CD4-positive, alpha-beta T cell treated with Interferon alpha-2 for 1 hour (primary cell): ENCODE results near the gene LRRC74A.

ENCODE experiments used
- DNase-seq, 2 donors: peaks; one replicate each; pipeline ENCODE4 v3.0.0-alpha.2; 2020 to 2022

Gene LRRC74A

DNA sequence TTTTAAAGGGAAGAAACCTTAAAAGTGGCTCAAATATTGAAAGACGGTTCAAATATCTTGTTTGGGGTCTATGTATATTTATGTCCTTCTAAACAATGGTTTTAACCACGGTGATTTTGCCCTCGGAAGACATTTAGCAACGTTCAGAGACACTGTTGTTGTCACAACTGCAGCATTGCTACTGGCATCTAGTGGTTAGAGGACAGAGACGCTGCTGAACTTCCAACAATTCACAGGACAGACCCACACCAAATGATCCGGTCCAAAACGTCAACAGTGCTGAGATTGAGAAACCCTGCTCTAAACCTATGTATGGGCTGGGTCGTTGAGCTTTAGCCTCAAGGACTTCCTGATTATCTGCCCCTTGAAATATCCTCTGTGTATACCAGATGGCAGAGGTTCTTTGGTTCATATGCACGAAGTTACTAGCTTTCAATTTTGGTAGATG lies 15.2 kb upstream of the LRRC74A start:
- peak; percentile 16 to 45 for DNase-seq

DNA sequence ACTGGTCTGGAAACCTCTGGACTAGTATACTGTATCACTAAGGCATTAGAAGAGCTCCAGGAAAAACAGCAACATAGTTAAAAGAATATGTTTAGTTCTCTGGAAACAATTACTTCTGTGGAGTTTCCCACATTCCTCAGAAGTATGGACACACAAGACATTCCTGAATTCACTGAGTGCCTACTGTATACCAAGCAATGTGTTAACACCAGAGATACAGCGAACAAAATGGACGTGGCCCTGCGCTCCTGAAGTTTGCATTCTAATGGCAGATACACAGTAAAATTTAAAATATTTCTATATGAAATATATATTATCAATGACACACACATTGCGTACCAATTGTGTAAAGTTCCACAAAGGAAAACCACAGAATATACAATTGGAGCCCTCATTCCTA lies 14.6 kb upstream of the LRRC74A start:
- no peak for DNase-seq

DNA sequence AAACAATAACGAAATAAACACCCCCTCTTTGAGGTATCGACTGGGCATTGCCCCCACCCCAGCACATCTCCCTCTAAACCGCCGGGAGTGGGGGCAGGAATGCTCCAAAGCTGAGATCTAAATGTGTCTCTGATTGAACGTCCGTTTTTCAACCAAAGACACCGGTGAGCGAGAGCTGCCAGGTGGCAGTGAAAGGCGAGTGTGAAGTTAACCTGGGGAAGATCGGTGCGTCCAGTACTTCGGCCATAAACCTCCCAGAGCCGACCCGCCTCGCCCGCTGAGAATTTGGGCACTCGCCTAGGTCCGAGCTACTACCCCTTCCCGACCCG lies 14.2 kb upstream of the LRRC74A start:
- DNase-seq: no peak

DNA sequence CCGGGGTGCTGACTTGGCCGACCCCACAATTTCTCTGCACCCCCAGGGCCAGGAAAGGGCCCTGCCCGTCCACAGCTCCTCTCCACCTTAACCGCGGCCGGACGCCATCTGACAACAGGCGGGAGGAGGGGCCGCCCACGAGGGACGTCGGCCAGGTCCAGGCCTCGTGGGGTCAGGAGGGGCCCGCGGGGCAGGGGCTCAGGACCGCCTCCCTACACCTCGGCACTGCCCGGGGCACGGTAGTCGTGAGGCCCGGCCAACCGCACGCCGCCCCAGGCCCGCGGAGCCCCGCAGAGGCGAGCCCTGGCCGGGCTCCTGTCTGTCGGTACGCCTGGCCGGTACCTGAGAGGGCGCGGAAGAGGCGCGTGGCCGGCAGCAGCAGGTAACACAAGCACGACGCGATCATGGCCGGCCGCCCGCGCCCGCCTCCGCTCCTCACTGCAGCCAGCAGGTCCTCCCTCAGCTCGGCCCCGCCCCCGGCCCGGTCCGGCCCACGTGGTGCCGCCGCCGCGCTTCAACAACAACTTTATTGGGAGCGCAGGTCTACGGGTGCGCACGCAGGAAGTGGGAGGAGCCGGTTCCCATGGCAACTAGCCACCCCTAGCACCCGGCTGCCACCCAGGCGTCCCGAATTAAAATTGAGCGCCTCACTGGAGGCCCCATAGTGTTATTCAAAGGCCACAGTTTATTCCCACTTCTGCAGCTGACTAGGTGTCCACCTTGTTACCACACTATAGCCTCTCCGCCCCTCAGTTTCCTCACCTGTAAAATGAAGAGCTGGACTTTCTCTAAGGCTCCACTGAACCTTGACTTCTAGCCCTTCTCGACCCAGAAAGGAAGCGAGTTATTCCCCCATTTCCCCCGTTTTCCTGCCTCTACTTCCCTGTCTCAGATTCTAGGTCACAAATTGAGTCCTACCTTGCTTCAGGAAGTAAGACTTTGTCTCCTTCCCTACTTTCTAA lies 13.5 kb upstream of the LRRC74A start, which contains the start of gene ANGEL1:
Gene ANGEL1 (minus strand): TSS at position 461 of the 962 bp plus-strand sequence. CDS start 55 bp downstream, at position 406.
- DNase-seq: peak; percentile 96 to 98

DNA sequence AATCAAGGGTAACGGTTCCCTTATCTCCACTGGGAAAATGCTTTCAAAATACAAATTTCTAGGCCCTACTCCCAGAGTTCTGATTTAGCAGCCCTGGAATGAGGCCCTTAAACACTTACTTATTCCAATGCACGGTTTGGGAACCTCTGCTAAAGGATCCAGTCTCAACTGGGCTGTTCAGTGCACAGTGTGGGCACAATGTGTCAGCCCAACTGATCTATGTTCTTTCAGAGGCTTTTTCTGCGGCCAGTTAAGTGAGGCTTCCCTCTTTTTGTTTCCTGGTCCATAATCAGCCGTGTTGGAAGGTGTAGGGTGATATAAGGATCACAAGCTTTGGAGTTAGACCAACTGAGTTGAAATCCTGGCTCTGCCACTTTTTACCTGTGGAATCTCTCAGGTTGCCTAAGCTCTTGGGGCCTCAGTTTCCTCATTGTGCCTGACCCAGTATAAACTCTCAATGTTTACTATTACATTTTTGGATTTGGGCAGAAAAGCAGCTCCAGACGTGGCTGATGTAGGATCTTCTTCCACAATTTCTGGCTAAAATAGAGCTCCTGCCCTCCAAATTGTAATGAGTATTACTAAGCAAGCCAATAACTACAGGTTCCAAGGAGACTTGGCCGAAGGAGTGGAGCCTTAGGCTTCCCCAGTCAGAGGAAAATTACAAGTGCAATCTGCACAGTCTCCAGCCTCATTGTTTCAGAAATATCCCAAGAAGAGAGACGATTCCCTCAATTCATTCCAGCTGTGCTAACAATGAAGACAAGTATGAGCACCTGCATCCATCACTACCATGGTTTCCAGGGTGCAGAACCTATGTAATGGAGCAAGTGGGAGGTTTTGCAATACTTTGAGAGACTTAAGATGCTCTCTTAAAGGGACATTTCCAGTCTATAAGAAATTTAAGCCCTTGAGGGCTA lies 11.2 kb upstream of the LRRC74A start:
- no peak for DNase-seq

DNA sequence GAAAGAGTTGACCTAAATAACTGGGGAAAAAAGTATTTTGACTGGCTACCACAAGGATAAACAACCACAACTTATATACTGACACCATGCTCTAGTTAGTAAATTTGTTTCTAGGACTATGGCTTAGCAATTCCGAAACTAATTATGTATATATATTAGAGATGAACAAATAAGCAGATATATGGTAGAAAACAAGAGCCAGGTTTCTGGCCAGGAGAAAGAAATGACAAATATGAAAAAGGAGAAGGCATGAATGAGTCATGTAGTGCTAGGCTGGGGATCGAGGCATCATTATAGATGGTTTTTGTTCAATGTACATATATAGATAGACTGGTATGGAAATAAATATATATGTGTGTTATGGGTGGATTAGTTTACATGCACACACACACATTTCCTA lies 5.5 kb upstream of the LRRC74A start:
- DNase-seq: no peak

DNA sequence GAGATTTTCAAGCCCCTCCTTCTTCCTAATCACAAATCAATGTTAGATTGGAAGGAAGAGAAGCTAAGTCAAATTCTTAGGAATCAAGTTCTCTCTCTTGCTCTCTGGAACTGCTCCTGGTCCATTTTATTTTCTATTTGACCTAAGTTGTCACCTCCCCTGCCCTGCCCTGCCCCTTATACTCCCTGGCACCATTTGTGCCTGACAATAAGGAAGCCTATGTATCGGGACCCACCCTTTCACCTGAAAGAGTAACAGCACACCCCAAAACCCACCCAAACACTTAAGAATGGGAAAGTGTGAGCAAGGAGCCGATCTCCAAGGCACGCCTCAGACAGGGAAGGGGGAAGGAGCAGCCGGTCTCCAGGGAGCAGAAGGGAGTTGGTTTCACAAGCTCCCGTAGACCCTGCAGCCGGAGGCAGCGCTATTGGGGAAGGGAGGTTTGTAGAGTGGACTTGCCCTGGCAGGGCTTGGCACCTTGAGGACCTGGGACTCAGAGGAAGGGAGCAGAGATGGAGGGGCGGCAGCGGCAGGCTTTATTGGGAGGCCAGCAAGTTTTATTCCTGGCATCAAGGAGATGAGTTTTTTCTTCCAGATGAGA lies 1.6 kb downstream of the LRRC74A start:
- DNase-seq: no peak

DNA sequence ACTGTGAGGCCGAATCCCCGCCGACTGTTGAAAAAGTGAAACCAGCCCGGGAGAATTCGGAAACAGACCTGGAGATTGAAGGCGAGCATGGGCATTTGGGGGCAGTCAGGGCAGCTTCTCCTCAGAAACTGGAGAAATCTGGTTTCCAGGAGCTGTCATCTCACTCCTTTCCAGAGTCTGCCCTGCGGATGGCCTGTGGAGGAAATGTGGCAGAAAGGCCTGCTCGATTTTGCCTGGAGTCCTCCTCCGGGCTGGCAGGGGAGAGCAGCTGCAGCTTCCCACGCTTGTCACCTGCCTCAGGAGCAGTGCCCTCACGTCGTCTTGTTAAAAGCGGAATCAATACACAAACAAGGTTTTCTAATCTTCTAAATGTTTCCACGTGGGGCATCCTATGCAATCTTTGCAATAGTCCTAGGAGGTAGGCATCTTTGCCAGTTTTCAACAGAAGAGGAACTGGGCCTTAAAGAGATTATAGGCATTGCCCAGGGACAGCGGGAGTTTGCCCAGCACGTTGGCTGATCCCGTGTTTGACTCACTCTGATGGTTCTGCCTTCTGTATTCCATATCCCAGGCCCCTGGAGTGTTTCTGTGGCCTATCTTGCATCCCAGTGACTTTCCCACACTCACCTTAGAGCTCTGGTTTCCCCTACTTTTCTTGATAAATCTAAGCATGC lies 2.3 kb downstream of the LRRC74A start:
- no peak for DNase-seq

DNA sequence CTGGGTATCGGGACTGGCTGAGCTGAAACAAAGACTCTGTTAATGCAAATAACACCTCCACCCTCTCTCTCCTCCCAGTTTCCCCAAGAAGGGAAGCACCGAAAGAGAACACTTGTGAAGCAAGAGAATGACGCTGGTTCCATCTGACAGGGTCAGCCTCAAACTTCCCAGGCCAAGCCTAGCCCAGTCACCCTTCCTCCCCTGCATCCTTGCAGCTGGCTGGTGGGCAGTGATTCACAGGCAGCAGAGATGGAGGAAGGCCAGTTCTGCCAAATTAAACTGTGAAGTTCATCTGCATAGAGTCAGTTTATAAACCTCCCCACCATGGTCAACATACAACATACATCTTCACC lies 2.8 kb downstream of the LRRC74A start:
- DNase-seq: peak in 1 of 2 donors; percentile 10

DNA sequence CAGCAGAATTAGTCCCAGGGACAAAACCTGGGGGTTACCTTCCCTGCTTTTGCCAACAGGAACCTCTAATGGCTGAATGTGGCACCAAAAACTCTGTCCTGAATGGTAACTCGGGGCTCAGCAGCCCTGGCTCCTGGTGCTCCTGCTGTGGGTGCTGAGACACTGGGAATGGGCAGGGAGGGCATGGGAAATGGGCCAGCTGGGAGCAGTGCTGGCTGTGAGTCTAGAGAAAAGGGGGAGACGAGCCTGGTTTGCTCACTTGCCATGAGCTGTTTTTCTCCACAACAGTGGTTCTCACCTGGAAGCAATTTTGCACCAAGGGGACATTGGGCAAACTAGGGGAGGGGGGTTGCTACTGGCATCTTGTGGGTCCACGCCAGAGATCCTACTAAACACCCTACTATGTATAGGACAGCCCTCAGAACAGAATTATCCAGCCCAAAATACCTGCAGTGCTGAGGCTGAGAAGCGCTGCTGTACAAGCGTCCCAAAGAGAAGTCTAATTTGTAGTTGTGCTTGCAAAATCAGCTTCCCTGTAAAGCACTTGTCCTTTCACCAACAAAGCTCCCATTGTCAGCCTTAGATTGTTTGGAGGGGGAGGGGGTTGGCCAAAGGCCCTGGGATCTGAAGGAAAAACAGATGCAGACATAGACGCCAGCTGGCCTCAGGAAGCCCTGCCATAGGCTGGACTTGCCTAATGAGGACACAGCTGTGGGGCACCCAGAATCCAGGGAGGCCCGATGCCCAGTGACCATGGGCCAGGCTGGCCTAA lies 3.6 kb downstream of the LRRC74A start:
- no peak for DNase-seq

DNA sequence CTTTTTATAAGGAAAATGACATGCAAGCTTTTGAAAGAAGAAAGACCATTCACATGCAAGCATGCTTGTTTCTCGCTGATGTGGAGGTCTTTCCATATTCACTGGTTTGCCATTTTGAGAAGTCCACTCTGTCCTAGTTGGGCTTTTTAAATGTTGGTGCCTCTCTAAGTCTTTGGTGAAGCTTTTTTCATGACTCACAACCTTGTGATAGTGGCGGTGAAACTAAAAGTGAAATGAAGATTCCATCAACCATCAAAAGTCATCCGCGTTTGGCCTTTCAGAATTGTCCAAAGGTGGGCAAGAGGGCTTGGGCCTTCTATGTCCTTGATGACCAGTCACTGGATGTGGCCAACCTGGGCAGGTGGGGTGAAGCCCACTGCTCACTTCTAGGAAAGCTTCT lies 4.3 kb downstream of the LRRC74A start:
- DNase-seq: no peak

DNA sequence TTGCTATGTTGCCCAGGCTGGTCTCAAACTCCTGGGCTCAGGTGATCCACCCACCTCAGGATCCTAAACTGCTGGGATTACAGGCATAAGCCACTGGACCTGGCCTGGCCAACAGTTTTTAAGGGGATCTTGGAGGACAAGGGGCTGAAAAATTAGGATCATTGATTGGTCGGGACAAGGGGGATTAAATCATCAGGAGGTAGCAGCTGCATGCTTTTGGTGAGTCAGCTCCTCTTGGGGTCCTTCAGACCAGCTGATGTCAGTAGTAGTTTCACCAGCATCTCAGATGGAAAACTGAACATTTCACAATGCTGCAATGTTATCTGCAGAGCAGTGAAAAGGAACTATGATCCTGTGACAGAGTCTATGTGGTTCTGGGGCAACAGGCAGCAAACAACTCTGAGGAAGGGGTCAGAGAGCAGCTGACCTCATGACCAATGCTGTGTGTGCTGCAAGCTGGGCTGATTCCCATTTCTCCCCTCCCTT lies 6.3 kb downstream of the LRRC74A start:
- no peak for DNase-seq

DNA sequence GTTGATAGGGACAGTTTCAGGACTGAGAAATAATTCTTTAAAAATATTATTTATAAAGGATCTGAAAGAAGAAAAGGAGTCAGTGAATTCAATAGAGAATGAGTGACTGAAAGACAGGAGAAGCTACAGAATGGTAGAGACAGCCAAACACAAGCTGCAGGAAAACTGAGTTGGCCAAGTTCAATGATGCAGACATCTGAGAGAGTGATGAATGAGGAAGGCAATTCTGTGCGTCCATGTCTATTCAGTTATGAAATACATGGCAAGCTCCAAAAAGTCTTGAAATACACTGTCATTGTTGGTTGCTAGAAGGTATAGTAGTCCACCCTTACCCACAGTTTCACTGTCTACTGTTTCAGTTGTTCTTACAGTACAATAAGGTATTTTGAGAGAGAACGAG lies 6.8 kb downstream of the LRRC74A start:
- DNase-seq: no peak

DNA sequence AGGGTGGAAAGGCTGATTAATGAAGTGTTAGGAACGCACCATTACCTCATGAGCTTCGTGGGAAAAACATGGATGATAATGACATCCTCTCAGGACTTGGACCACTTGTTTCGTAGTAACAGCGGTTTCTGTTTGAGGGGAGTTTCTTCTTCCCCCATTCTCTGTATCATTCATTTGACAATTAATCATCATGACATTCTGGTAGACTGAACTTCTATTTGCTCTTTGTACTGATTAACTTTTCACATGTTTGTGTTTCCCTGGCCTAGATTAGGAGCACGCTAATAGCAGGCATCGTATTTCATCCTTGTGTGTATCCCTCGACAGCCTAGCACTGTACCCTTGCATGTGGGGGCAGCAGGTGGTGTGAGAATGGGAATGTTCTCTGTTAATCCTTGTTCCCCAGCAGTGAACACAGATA lies 8.0 kb downstream of the LRRC74A start:
- DNase-seq: no peak

DNA sequence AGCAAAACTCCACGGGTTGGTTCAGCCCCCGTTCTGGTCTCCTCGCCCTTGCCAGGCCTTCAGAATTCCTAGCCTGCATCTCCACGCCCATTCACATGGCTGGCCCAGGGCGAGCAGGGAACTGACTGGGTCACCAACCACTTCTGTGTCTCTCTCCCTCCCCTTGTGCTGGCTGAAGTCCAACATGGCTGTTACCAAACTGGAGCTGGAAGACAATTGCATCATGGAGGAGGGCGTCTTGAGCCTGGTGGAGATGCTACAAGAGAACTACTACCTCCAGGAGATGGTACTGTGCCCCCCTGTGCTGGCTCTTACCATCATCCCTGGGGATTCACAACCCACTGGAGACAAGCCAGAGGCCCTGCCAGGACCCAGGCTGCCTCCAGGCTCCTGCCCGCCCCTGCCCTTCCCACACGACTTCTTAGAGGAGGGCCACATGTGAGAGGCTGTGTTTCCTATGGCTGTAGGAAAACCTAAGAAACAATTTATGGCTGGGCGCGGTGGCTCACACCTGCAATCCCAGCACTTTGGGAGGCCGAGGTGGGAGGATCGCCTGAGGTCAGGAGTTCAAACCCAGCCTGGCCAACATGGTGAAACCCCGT lies 9.9 kb downstream of the LRRC74A start:
- no peak for DNase-seq

DNA sequence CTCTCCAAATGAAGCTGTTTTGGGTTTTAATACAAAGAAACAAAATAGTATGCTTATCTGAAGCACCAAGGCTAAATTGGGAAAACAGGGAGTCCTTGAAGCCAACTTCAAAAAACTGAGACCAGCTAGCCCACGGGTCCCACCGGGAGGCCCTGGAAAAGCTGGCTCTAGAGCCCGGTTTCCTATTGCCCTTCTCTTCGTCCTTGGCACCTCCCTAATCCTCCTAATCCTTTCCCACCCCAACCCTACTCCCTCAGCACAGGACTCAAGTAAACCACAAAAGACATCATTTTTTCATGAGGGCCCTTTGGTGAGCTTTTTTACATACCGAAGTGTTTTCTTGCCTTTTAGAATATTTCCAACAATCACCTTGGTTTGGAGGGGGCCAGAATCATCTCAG lies 11.3 kb downstream of the LRRC74A start:
- no peak for DNase-seq

DNA sequence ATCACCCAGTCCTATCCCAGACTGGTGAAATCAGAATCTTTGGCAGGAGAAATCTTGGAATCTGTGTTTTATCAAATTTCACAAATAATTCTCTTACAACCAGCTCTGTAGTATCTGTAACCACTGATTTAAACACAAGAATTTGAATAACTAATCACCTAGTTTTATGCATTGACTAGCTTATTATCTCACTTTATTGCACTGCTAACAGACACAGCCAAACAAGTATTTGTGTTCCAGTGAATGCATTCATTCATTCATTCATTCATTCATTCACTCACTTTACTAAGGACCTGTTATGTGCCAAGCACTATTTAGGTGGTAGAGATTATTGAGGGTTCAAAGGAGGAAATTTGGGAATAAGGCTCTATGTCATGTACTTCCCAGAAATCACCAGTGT lies 16.2 kb downstream of the LRRC74A start:
- no peak for DNase-seq

DNA sequence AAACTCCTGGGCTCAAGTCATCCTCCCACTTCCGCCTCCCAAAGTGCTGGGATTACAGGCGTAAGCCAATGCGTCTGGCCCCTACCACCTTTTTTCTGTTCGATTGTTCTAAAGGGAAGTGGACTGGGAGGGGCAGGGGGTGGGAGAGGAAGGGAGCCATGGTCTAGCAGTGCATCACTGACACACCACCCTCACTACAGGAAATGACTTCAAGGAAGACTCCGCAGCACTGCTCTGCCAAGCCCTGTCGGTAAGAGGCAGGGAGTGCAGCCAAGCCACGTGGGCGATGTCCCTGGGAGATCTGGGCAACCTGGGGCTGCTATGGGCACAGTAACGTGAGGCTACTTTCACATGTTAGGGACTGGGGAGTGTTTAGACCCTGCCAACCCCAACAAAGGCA lies 18.0 kb downstream of the LRRC74A start:
- DNase-seq: peak; percentile 64 to 67

DNA sequence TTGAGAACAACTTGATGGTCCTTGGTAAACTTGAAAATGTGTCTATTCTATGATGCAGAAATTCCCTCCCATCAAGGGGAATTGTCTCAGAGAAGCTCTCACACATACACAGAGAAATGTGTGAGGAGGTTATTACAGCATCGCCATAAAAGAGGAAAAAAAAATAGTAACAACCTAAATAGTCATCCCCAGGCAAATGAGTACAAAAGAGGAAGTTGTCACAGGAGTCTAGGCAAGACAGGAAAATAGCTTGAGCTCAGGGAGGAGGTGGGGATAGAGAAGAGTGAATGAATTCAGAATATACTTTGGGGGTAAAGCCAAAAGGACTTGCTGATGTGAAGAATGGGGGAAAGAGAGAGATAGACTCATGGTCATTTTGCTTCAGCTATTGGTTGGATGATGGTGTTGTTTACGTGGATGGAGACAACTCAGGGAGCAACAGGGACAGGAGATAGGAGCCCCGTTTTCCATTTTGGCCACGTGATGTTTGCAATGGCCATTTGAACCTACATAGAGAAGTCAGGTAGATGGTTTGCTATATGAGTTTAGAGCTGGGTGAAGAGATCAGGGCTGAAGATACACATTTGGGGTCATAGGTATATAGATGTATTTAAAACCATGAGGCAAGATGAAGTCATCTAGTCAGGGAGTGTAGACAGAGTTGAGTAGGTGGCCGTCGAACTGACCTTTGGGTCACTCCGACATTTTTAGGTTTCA lies 20.3 kb downstream of the LRRC74A start:
- no peak for DNase-seq

DNA sequence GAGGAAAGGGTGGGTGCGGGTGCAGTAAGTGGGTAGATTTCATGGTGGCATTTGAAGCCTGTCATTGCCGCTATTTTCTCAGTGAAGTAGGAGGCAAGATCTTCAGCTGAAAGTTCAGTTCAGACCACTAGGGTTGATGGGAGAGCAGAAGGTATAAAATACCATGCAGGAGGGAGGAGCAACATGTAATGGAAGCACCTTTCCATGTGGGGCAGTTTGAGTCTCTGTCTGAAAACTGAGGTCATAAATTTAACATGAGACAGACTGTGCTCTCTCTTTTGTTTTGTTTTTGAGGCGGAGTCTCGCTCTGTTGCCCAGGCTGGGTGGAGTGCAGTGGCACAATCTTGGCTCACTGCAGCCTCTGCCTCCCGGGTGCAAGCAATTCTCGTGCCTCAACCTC lies 22.7 kb downstream of the LRRC74A start:
- DNase-seq: no peak

DNA sequence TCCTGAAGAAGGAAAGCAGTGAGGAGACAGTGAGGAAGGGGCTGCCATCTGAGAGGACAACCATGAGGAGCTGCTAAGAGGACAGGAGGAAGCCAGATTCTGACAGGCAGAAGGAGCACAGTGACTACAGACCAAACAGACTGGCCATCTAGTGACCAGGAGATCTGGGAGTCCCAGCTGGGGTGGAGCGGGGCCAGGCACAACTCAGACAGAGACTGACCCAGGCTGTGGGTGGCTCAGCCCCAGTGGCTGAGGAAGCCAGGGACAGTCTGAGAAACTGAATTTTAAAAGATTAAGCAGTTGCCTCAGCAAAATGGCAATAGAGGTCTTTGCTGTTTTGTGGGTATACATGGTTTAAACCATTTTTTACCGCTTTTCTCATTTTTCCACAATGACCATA lies 28.9 kb downstream of the LRRC74A start:
- DNase-seq: no peak
